ENCODE results near the gene MTHFSD.

MTHFSD gene

GRCh38 chr16:86519007-86519648 lies 35.9 kb downstream of the MTHFSD start:
- TF ChIP-seq POLR2A (IDR thresholded peaks at IDR 0.05; ENCODE audit: low read depth, low read length), result no peak
- no peak for FAIRE-seq
- DNase-seq (ENCODE audit: insufficient read length, low spot score), result no peak

GRCh38 chr16:86517652-86518258 lies 37.3 kb downstream of the MTHFSD start:
- TF ChIP-seq POLR2A (IDR thresholded peaks at IDR 0.05; ENCODE audit: low read depth, low read length), result no peak
- no peak for FAIRE-seq
- DNase-seq (ENCODE audit: insufficient read length, low spot score), result peak; percentile 87

DNA sequence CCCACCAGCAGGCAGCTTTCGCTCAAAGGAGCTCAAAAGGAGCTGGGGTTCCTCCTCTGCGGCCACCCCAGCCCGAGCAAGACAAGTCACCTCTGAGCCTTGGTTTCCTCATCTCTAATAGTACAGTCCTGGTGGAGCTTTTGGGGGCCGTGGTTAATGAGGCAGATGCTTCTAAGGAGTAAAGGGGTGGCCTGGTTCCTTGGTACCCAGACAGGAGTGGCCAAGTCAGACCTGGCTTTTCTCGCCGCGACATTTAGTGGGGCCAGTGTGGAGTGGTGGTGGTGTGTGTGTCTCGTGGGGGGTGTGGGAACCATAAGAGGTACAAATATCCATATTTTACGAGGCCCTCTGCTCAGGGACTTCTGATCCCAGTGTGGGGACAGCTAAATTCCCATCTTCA lies 38.0 kb downstream of the MTHFSD start:
- no peak for TF ChIP-seq POLR2A (IDR thresholded peaks at IDR 0.05; ENCODE audit: low read depth, low read length)
- FAIRE-seq (no peak), DNase-seq (ENCODE audit: insufficient read length, low spot score) (no peak)

DNA sequence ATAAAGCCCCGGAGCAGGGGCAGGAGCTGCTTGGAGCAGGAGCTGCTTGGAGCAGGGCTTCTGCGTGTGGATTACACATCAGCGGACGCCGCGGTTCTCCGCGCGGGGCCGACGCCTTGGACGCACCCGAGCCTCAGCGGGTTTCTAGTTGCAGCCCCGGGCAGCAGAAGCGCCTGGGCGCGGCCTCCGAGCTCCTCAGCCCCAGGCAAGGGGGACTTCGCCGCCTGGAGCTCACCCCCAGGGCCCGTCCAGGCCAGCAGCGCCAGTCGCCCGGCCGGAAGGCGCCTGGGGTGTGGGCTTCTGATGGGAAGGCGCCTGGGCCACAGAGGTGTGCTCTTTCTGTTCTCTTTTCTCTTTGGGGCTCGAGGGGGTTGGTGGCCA lies 38.4 kb downstream of the MTHFSD start:
- no peak for TF ChIP-seq POLR2A (IDR thresholded peaks at IDR 0.05; ENCODE audit: low read depth, low read length)
- DNase-seq (ENCODE audit: insufficient read length, low spot score), result no peak
- FAIRE-seq, result no peak

GRCh38 chr16:86515777-86516622 lies 39.0 kb downstream of the MTHFSD start:
- DNase-seq (ENCODE audit: insufficient read length, low spot score), result no peak
- TF ChIP-seq POLR2A (IDR thresholded peaks at IDR 0.05; ENCODE audit: low read depth, low read length), result no peak
- FAIRE-seq, result no peak

GRCh38 chr16:86515413-86515776 lies 39.6 kb downstream of the MTHFSD start:
- FAIRE-seq (no peak), DNase-seq (ENCODE audit: insufficient read length, low spot score) (no peak)
- TF ChIP-seq POLR2A (IDR thresholded peaks at IDR 0.05; ENCODE audit: low read depth, low read length), result no peak

- TF ChIP-seq POLR2A (IDR thresholded peaks at IDR 0.05; ENCODE audit: low read depth, low read length), result no peak
- no peak for DNase-seq (ENCODE audit: insufficient read length, low spot score)
- FAIRE-seq, result no peak
Measured at GRCh38 chr16:86514481-86515376, 40.3 kb downstream of the MTHFSD start.

DNA sequence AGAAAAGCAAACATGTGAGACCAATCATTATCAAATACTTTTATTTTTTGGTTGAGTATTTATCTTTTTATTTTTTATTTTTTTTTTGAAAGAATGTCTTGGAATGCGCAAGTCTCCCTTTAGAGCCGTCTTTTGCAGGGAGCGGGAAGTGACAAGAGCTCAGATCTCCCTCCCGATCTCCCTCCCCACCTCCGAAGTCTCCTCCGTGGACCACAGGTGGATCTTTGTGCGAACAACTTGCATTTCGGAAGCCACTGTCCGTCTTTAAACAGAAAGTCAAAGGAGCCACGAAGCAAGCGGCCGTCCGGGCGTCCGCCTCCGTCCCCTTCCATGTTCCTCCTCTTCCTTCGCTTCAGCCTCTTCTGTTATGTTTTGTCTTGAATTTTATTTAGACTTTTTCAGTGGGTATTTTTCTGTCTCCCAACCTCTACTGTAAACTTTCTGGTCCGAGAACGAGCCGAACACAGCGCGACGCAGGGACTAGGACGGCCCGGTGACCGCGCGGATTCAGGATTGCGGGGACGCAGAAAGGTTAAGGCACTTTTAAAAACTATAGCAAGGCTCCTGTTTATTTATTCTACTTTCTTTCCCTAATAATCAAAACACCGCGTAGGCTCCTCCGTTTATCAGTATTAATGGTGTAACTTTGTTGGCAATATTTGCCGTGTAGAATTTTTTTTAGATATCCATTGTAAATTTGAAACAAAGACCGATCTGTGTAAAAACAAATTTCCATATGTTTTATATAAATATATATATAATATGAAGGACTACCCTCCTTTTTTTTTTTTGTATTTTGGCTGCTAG lies 41.4 kb downstream of the MTHFSD start:
- no peak for FAIRE-seq
- no peak for TF ChIP-seq POLR2A (IDR thresholded peaks at IDR 0.05; ENCODE audit: low read depth, low read length)

GRCh38 chr16:86512860-86513470 lies 42.1 kb downstream of the MTHFSD start:
- no peak for FAIRE-seq
- no peak for DNase-seq (ENCODE audit: insufficient read length, low spot score)
- TF ChIP-seq POLR2A (IDR thresholded peaks at IDR 0.05; ENCODE audit: low read depth, low read length), result no peak

More for the DNA sequence above, 41.4 kb downstream of the MTHFSD start:
- DNase-seq (ENCODE audit: insufficient read length, low spot score), result no peak

GRCh38 chr16:86512301-86512859 lies 42.7 kb downstream of the MTHFSD start:
- DNase-seq (ENCODE audit: insufficient read length, low spot score) (no peak), FAIRE-seq (no peak)
- no peak for TF ChIP-seq POLR2A (IDR thresholded peaks at IDR 0.05; ENCODE audit: low read depth, low read length)

DNA sequence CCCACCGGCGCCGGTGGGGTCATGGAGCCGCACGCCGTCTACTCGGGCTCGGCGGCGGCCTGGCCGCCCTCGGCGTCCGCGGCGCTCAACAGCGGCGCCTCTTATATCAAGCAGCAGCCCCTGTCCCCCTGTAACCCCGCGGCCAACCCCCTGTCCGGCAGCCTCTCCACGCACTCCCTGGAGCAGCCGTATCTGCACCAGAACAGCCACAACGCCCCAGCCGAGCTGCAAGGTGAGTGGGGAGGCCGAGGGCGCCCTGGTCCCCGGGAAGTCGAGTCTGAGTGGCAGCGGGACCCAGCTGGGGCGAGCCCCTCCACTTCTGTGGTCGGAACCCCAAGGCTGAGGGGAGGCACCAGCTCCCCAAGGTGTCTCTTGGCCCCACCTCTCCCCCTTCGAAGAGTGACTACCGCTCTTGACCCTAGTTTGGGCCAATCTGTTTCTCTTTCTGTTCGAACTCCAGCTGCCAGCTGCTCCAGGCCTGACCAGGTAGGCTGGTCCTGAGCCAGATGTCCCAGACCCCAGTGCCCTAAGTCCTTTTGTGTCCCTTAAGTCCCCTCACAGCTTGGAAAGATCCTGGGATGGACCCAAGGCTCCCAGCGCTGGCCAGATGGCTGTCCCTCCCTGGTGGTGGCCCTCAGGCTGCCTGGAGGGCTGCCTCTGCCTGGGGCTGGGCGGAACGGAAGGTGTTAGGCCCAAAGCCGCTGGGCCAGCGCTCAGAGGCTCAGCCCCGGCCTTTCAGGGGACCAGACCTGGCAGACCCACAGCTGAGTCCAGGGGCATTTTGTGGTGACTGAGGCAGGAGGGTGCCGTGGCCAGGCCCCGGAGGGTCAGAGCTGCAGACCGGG lies 43.5 kb downstream of the MTHFSD start:
- FAIRE-seq, result no peak
- no peak for DNase-seq (ENCODE audit: insufficient read length, low spot score)
- no peak for TF ChIP-seq POLR2A (IDR thresholded peaks at IDR 0.05; ENCODE audit: low read depth, low read length)
